Measurements from ENCODE around the gene LACRT. TPM values are rescaled to one million over a fixed set of nuclear protein-coding genes. Genes with fewer than 3 reads are reported as not detected.

The LACRT gene
- total RNA-seq, 1 donor from 2014 or later, result not detected

GRCh38 chr12:54595471-54595870 lies 39.2 kb downstream of the LACRT start:
- H3K4me3 Mint-ChIP-seq (ENCODE audit: unreplicated experiment), result no peak overlapping the region
- H3K4me1 Mint-ChIP-seq (ENCODE audit: unreplicated experiment), result no peaks in the 10 kb centered on the region
- no peaks in the 10 kb centered on the region for H3K36me3 Mint-ChIP-seq (ENCODE audit: unreplicated experiment)
- TF ChIP-seq CTCF (IDR thresholded peaks at IDR 0.05), result no peak
- peaks cover 44% of the 10 kb centered on the region for H3K27me3 Mint-ChIP-seq (ENCODE audit: unreplicated experiment)
- H3K9me3 Mint-ChIP-seq (ENCODE audit: unreplicated experiment), result no peaks in the 10 kb centered on the region
- DNase-seq (ENCODE audit: extremely low spot score, unreplicated experiment), result no peak
- H3K27ac Mint-ChIP-seq (ENCODE audit: unreplicated experiment), result no peak overlapping the region

GRCh38 chr12:54593725-54594124 lies 41.0 kb downstream of the LACRT start:
- DNase-seq (ENCODE audit: extremely low spot score, unreplicated experiment), result no peak
- Mint-ChIP-seq H3K27me3 (ENCODE audit: unreplicated experiment) (peaks cover 47% of the 10 kb centered on the region), H3K27ac (ENCODE audit: unreplicated experiment) (no peak overlapping the region), H3K4me3 (ENCODE audit: unreplicated experiment) (no peak overlapping the region), H3K9me3 (ENCODE audit: unreplicated experiment) (no peaks in the 10 kb centered on the region), H3K4me1 (ENCODE audit: unreplicated experiment) (peaks cover 5% of the 10 kb centered on the region), H3K36me3 (ENCODE audit: unreplicated experiment) (no peaks in the 10 kb centered on the region)
- no peak for TF ChIP-seq CTCF (IDR thresholded peaks at IDR 0.05)

- TF ChIP-seq CTCF (IDR thresholded peaks at IDR 0.05), result no peak
- H3K27ac Mint-ChIP-seq (ENCODE audit: unreplicated experiment), result no peak overlapping the region
- no peak for DNase-seq (ENCODE audit: extremely low spot score, unreplicated experiment)
- peaks cover 6% of the 10 kb centered on the region for H3K4me1 Mint-ChIP-seq (ENCODE audit: unreplicated experiment)
- H3K9me3 Mint-ChIP-seq (ENCODE audit: unreplicated experiment), result no peaks in the 10 kb centered on the region
- no peaks in the 10 kb centered on the region for H3K36me3 Mint-ChIP-seq (ENCODE audit: unreplicated experiment)
- peaks cover 47% of the 10 kb centered on the region for H3K27me3 Mint-ChIP-seq (ENCODE audit: unreplicated experiment)
- no peak overlapping the region for H3K4me3 Mint-ChIP-seq (ENCODE audit: unreplicated experiment)
Measured at GRCh38 chr12:54593135-54593534, 41.6 kb downstream of the LACRT start.

- Mint-ChIP-seq H3K36me3 (ENCODE audit: unreplicated experiment) (no peaks in the 10 kb centered on the region), H3K4me1 (ENCODE audit: unreplicated experiment) (peaks cover 6% of the 10 kb centered on the region), H3K4me3 (ENCODE audit: unreplicated experiment) (no peak overlapping the region), H3K9me3 (ENCODE audit: unreplicated experiment) (no peaks in the 10 kb centered on the region), H3K27me3 (ENCODE audit: unreplicated experiment) (peaks cover 54% of the 10 kb centered on the region), H3K27ac (ENCODE audit: unreplicated experiment) (no peak overlapping the region)
- no peak for DNase-seq (ENCODE audit: extremely low spot score, unreplicated experiment)
- no peak for TF ChIP-seq CTCF (IDR thresholded peaks at IDR 0.05)
Measured at GRCh38 chr12:54592316-54592715, 42.4 kb downstream of the LACRT start.

- Mint-ChIP-seq H3K4me1 (ENCODE audit: unreplicated experiment) (peaks cover 6% of the 10 kb centered on the region), H3K9me3 (ENCODE audit: unreplicated experiment) (no peaks in the 10 kb centered on the region), H3K27ac (ENCODE audit: unreplicated experiment) (no peak overlapping the region), H3K27me3 (ENCODE audit: unreplicated experiment) (peaks cover 64% of the 10 kb centered on the region), H3K36me3 (ENCODE audit: unreplicated experiment) (no peaks in the 10 kb centered on the region), H3K4me3 (ENCODE audit: unreplicated experiment) (no peak overlapping the region)
- no peak for DNase-seq (ENCODE audit: extremely low spot score, unreplicated experiment)
- TF ChIP-seq CTCF (IDR thresholded peaks at IDR 0.05), result no peak
Measured at GRCh38 chr12:54590978-54591591, 43.6 kb downstream of the LACRT start.
